GM12865 (cell line): Measurements from ENCODE around the gene EHBP1.

Experiments
- DNase-seq: peaks from one replicate; pipeline ENCODE4 v3.0.0; 2010; ENCODE audit warnings: low read depth
- H3K4me3 ChIP-seq: 2 replicates; pipeline ENCODE4 v1.5.1; 2011; ENCODE audit warnings: mild to moderate bottlenecking, low read depth, low read length, control low read depth
- CTCF ChIP-seq: IDR thresholded peaks from 2 replicates; pipeline ENCODE4 v1.5.1; 2011; ENCODE audit warnings: low read length, control low read depth, low read depth, inconsistent platforms; ENCODE audit not compliant: insufficient read depth; ENCODE audit errors: missing control alignments

Gene EHBP1

GRCh38 chr2:62894966-62895631 lies 189.6 kb downstream of the EHBP1 start:
- DNase-seq: no peak
- TF ChIP-seq CTCF: no peak
- no peak overlapping the region for H3K4me3 ChIP-seq

DNA sequence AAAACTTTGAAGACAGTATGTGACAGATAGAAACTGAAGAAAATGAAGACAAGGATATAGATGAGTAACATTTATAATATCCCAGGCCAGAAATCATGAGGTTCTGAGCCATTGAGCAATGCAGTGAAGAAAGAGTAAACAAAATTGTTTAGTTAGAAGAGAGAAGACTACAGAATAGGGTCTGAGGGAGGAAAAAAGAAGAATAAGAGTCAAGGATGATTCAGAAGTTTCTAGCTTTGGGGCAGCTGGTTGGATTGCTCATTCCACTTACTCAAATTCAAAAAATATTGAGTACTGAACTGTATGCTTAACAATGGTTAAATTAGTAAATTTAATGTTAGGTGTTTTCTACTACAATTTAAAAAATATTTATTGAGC lies 190.1 kb downstream of the EHBP1 start:
- no peak overlapping the region for H3K4me3 ChIP-seq
- no peak for TF ChIP-seq CTCF
- no peak for DNase-seq

DNA sequence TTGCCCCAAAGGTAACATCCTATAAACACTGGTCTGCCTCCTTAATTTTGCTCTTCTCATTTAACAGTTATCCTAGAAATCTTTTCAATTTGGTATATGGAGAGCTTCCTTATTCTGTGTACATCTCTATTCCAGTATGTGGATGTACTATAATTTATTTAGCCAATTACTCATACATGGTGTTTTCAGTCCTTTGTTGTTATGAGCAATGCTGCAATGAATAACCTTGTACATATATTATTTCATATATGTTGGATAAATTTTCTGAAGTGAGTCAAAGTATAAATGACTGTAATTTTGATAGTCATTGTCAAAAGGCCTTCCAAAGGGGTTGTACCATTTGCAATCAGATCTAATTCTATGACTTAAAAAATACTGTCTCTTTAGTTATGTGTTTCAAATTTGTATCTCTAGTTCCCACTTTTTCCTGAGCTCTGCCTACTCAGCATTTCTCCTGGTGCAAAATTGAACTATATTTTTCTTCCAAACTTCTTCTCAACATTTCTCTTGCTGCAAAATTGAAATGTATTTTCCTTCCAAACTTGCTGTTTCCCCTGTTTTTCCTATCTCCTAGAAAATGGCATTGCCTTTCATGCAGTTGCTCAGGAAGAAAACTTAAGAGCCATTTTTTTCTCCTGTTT lies 191.8 kb downstream of the EHBP1 start:
- no peak overlapping the region for H3K4me3 ChIP-seq
- no peak for TF ChIP-seq CTCF
- no peak for DNase-seq

GRCh38 chr2:62904344-62904743 lies 198.8 kb downstream of the EHBP1 start:
- no peak overlapping the region for H3K4me3 ChIP-seq
- no peak for TF ChIP-seq CTCF
- no peak for DNase-seq

DNA sequence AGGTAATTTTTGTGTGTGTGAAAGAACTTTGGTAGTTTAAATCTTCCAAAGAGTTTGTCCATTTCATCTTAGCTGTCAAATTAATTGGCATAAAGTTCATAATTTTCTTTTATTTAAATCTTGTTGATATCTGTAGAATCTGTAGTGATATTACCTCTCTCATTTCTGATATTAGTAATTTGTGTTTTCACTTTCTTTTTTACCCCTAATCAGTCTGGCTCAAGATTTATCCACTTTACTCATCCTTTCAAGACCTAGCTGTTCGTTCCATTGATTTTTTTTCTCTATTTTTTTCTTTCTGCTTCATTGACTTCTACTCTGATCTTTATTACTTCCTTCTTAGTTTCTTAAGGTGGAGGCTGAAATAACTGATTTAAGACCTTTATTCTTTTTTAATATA lies 202.6 kb downstream of the EHBP1 start:
- no peak for DNase-seq
- no peak for TF ChIP-seq CTCF
- no peak overlapping the region for H3K4me3 ChIP-seq

GRCh38 chr2:62913311-62913710 lies 207.8 kb downstream of the EHBP1 start:
- no peak for TF ChIP-seq CTCF
- no peak for DNase-seq
- no peak overlapping the region for H3K4me3 ChIP-seq

- H3K4me3 ChIP-seq: no peak overlapping the region
- no peak for DNase-seq
- TF ChIP-seq CTCF: no peak
Observed at GRCh38 chr2:62919041-62919440, 213.5 kb downstream of the EHBP1 start.
